PC-3 (cell line): ENCODE measurements around the gene GNG11. TPM values are rescaled to one million over a fixed set of nuclear protein-coding genes. Genes with fewer than 3 reads are reported as not detected.
A peak's percentile ranks its signal among the peaks of the same experiment; 100 is the strongest.

Source experiments
- ATAC-seq: fragments of 200-7000 bp; cut with Tn5 transposase; 2 replicates; pipeline ENCODE4 v1.9.1; 2020; ENCODE audit warnings: mild to moderate bottlenecking, moderate library complexity
- BruUV-seq: library from RNA; stranded (reverse); fragments of 400-500 nt; replicated peaks from 2 replicates; lab custom pipeline; 2021; lab: Mats Ljungman, UMichigan
- CTCF ChIA-PET: fragments of 300-600 bp; sonication (Branson Sonifier 250); formaldehyde crosslinking; loops from one replicate; lab custom pipeline; 2022; ENCODE audit warnings: antibody characterized with exemption; lab: Charles Lee
- POLR2A ChIA-PET: fragments of 300-600 bp; sonication (Branson Sonifier 250); formaldehyde crosslinking; loops from one replicate; lab custom pipeline; 2022; ENCODE audit warnings: antibody characterized with exemption; ENCODE audit not compliant: unreplicated experiment; lab: Charles Lee
- DNase-seq: peaks from one replicate; pipeline ENCODE4 v3.0.0-alpha.2; 2015
- H2AFZ ChIP-seq: fragments of 300-600 bp; sonication (generic); 2 replicates; pipeline ENCODE4 v1.6.0; 2016; ENCODE audit warnings: antibody characterized with exemption, low read length
- H3F3A ChIP-seq: fragments of 300-600 bp; sonication (generic); one replicate; pipeline ENCODE4 v1.6.0; 2017; ENCODE audit warnings: antibody characterized with exemption, low read length, control low read depth, mild to moderate bottlenecking; ENCODE audit not compliant: unreplicated experiment
- H3K27ac ChIP-seq: fragments of 300-600 bp; sonication (generic); 2 replicates; pipeline ENCODE4 v1.5.1; 2016; ENCODE audit warnings: mild to moderate bottlenecking, low read length
- H3K27me3 ChIP-seq: fragments of 300-600 bp; sonication (generic); 2 replicates; pipeline ENCODE4 v1.6.1; 2016; ENCODE audit warnings: low read length, mixed read lengths
- H3K36me3 ChIP-seq: fragments of 300-600 bp; sonication (generic); 2 replicates; pipeline ENCODE4 v1.6.1; 2016; ENCODE audit warnings: low read depth, mixed run types, low read length, mixed read lengths
- H3K4me1 ChIP-seq: fragments of 300-600 bp; sonication (generic); 2 replicates; pipeline ENCODE4 v1.5.1; 2016; ENCODE audit warnings: low read length; ENCODE audit not compliant: insufficient read depth
- H3K4me2 ChIP-seq: fragments of 300-600 bp; sonication (generic); 2 replicates; pipeline ENCODE4 v1.6.0; 2016; ENCODE audit warnings: low read length
- H3K4me3 ChIP-seq: fragments of 300-600 bp; sonication (generic); 2 replicates; pipeline ENCODE4 v1.5.1; 2016; ENCODE audit warnings: mild to moderate bottlenecking, low read length, mixed read lengths
- H3K79me2 ChIP-seq: fragments of 300-600 bp; sonication (generic); 2 replicates; pipeline ENCODE4 v1.6.1; 2017; ENCODE audit warnings: low read length, mixed read lengths
- H3K9ac ChIP-seq: fragments of 300-600 bp; sonication (generic); 2 replicates; pipeline ENCODE4 v1.6.0; 2016; ENCODE audit warnings: mild to moderate bottlenecking, low read length
- H3K9me2 ChIP-seq: fragments of 300-600 bp; sonication (generic); replicated peaks from 2 replicates; pipeline ENCODE4 v1.6.1; 2016; ENCODE audit warnings: mixed run types, low read length, mixed read lengths
- H3K9me3 ChIP-seq: fragments of 300-600 bp; sonication (generic); 2 replicates; pipeline ENCODE4 v1.6.1; 2016; ENCODE audit warnings: low read length, mixed read lengths
- H4K20me1 ChIP-seq: fragments of 300-600 bp; sonication (generic); 2 replicates; pipeline ENCODE4 v1.6.1; 2016; ENCODE audit warnings: low read length, mixed read lengths
- EZH2 ChIP-seq: fragments of 300-600 bp; sonication (generic); IDR thresholded peaks from one replicate; pipeline ENCODE4 v1.6.1; 2017; ENCODE audit warnings: antibody characterized with exemption, mild to moderate bottlenecking, low read length; ENCODE audit not compliant: unreplicated experiment
- EZH2phosphoT487 ChIP-seq: fragments of 300-600 bp; sonication (generic); IDR thresholded peaks from 2 replicates; pipeline ENCODE4 v1.6.1; 2018; ENCODE audit warnings: mild to moderate bottlenecking, antibody characterized with exemption, low read length, borderline replicate concordance
- intact Hi-C: fragments of 100-400 bp; cut with micrococcal nuclease; formaldehyde crosslinking; loops from 2 replicates; pipeline ENCODE4 v1.9.0; 2023
- total RNA-seq: library from RNA; depleted of rRNA; stranded (reverse); fragments of >200 nt; gene quantifications from 2 replicates; pipeline ENCODE4 v1.2.3, GENCODE V29; 2014
- TF ChIP-seq, protein P1 (sequence below): fragments of 300-600 bp; sonication (generic); conservative IDR thresholded peaks from 2 replicates; pipeline ENCODE4 v1.5.1; 2017; ENCODE audit warnings: antibody characterized with exemption, low read depth, mild to moderate bottlenecking, low read length

GNG11 gene
- total RNA-seq, 1 experiment from 2014 or later = 3.0 TPM

DNA sequence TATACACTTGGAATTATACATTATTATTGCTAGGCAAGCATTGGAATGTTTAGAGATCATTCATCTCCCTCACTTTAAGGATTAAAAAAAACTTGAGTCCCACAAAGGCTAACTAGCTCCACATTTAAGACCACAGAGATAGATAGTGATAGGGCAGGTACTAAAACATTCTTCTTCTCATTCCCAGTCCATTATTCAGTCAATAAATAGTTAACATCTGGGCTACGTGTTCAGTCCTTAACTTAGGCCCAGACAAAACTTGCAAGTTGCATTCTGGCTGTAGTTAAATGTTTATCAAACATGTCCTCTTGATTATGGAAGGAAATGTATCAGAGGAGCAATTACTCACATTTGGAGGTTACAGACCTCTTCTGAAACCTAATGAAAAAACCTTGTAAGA, 2.4 kb downstream of the GNG11 start:
- Histone ChIP-seq H3K27ac (no peak overlapping the region), H3K9ac (no peak overlapping the region), H3K9me2 (no peaks in the 10 kb centered on the region), H3K4me2 (peak overlapping the region; percentile 83; the same call in 1 of the 2 replicates), H3F3A (no peaks in the 10 kb centered on the region), H3K79me2 (0 out of 2 replicates have a peak, but pooled peaks cover 6% of the 10 kb centered on the region), H4K20me1 (no peaks in the 10 kb centered on the region), H3K36me3 (no peaks in the 10 kb centered on the region), H3K4me1 (no peaks in the 10 kb centered on the region), H2AFZ (no peak overlapping the region), H3K9me3 (no peaks in the 10 kb centered on the region), H3K4me3 (no peak overlapping the region), H3K27me3 (no peaks in the 10 kb centered on the region)
- ATAC-seq (no peak), DNase-seq (no peak)
- TF ChIP-seq EZH2 = no peak
- TF ChIP-seq, protein P1, sequence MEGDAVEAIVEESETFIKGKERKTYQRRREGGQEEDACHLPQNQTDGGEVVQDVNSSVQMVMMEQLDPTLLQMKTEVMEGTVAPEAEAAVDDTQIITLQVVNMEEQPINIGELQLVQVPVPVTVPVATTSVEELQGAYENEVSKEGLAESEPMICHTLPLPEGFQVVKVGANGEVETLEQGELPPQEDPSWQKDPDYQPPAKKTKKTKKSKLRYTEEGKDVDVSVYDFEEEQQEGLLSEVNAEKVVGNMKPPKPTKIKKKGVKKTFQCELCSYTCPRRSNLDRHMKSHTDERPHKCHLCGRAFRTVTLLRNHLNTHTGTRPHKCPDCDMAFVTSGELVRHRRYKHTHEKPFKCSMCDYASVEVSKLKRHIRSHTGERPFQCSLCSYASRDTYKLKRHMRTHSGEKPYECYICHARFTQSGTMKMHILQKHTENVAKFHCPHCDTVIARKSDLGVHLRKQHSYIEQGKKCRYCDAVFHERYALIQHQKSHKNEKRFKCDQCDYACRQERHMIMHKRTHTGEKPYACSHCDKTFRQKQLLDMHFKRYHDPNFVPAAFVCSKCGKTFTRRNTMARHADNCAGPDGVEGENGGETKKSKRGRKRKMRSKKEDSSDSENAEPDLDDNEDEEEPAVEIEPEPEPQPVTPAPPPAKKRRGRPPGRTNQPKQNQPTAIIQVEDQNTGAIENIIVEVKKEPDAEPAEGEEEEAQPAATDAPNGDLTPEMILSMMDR = no peak
- no peak for TF ChIP-seq EZH2phosphoT487
- POLR2A ChIA-PET = no interaction called here
- intact Hi-C loops = loop anchor here (2.0 to 5.0 kb wide), 2 partner anchors 33 kb away; partner anchors contain the start of gene TFPI2
- CTCF ChIA-PET = no interaction called here
- BruUV-seq = no TSS peak

DNA sequence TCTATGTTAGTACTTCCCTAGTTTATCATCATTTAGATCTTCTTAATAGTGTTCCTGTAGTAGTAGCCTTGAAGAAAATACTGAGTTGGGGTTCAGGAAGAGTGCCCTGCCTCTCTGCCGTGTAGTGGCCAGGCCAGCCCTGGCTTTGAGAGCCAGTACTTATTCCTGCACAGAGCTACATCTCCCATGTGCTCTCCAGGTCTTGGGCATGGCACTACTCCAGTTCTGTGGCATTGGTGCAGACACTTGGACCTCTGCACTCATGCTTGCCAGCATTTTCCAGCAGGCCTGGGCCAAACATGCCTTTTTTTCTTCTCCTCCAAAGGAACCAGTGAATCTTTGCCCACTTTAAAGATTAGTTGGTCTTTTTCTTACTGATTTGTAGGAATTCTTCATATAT, 5.3 kb downstream of the GNG11 start:
- BruUV-seq = no TSS peak
- intact Hi-C loops = no loop called here
- no peak for ATAC-seq
- Histone ChIP-seq H4K20me1 (no peaks in the 10 kb centered on the region), H3F3A (no peaks in the 10 kb centered on the region), H3K9me3 (no peaks in the 10 kb centered on the region), H3K4me3 (no peak overlapping the region), H2AFZ (no peak overlapping the region), H3K9me2 (no peaks in the 10 kb centered on the region), H3K4me2 (no peak overlapping the region), H3K4me1 (no peaks in the 10 kb centered on the region), H3K9ac (no peak overlapping the region), H3K27ac (no peak overlapping the region), H3K36me3 (no peaks in the 10 kb centered on the region), H3K79me2 (0 out of 2 replicates have a peak, but pooled peaks cover 6% of the 10 kb centered on the region), H3K27me3 (no peaks in the 10 kb centered on the region)
- no peak for DNase-seq
- ChIA-PET CTCF (no interaction called here), POLR2A (interaction anchor here (0.6 kb wide), 1 partner anchor 36 kb away, joined by 3 read pairs; the partner anchor contains the start of gene TFPI2)
- TF ChIP-seq EZH2phosphoT487 = no peak
- TF ChIP-seq, protein P1 = no peak
- no peak for TF ChIP-seq EZH2

DNA sequence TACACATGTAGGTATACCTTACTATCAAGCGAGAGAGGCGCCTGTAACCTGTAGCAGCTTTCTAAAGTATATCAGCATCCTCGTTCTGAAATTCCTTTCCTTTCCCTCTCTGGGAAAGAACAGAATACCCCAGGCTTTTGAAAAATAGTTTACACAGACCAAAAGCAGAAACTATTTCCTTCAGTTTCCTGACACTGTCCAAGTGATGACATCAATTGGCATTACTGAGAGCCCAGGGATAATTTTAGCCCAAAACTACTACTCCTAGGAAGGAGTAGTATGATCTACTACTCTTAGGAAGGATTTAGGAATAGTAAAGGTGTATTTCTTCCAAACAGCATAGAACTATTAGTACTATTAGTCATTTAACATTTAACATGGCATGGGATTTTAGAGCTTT, 6.0 kb downstream of the GNG11 start:
- no peak overlapping the region for H3K9ac ChIP-seq
- ATAC-seq (no peak), DNase-seq (no peak)
- H2AFZ ChIP-seq = no peak overlapping the region
- TF ChIP-seq, protein P1 = no peak
- TF ChIP-seq EZH2phosphoT487 (no peak), EZH2 (no peak)
- no peaks in the 10 kb centered on the region for H3K4me1 ChIP-seq
- H4K20me1 ChIP-seq = no peaks in the 10 kb centered on the region
- BruUV-seq = no TSS peak
- intact Hi-C loops = no loop called here
- no peaks in the 10 kb centered on the region for H3K9me3 ChIP-seq
- H3K36me3 ChIP-seq = no peaks in the 10 kb centered on the region
- no peaks in the 10 kb centered on the region for H3K27me3 ChIP-seq
- no peaks in the 10 kb centered on the region for H3F3A ChIP-seq
- H3K9me2 ChIP-seq = no peaks in the 10 kb centered on the region
- ChIA-PET POLR2A (interaction anchor here (0.6 kb wide), 1 partner anchor 268 kb away, joined by 4 read pairs; no protein-coding TSS in a partner anchor), CTCF (no interaction called here)
- H3K4me2 ChIP-seq = no peak overlapping the region
- no peak overlapping the region for H3K27ac ChIP-seq
- H3K4me3 ChIP-seq = no peak overlapping the region
- 0 out of 2 replicates have a peak, but pooled peaks cover 6% of the 10 kb centered on the region for H3K79me2 ChIP-seq
